T-cell (primary cell): ENCODE results near the gene CCDC175. TPM values are rescaled to one million over a fixed set of nuclear protein-coding genes. Genes with fewer than 3 reads are reported as not detected.

Experiments used
- ATAC-seq, 4 experiments: fragments of 200-7000 bp in 3 of 4; fragments of 150-1000 bp in 1 of 4; cut with Tn5 transposase; replicated peaks in 1 of 4; 1 replicate in 3 of 4; 2 replicates in 1 of 4; pipeline ENCODE4 v1.10.0; 2021; ENCODE audit warnings: moderate library complexity in 3 of 4, mild to moderate bottlenecking in 2 of 4, moderate number of reproducible peaks in 1 of 4
- CTCF ChIA-PET, 2 donors: fragments of 300-600 bp; sonication (Branson Sonifier 250); formaldehyde crosslinking; loops; one replicate each; lab custom pipeline; 2022; ENCODE audit warnings: antibody characterized with exemption in 2 of 2; lab: Charles Lee
- POLR2A ChIA-PET, 2 donors: fragments of 300-600 bp; sonication (Branson Sonifier 250); formaldehyde crosslinking; loops; one replicate each; lab custom pipeline; 2022; ENCODE audit warnings: antibody characterized with exemption in 2 of 2; lab: Charles Lee
- DNase-seq, 35 experiments: peaks; one replicate each; pipeline versions ENCODE4 v3.0.0 to v3.0.0-alpha.2; 2013 to 2023
- H3K27ac ChIP-seq: one replicate; pipeline ENCODE4 v1.5.1; 2013; ENCODE audit warnings: low read length
- H3K27me3 ChIP-seq, 2 experiments: replicated peaks in 1 of 2; 1 replicate in 1 of 2; 2 replicates in 1 of 2; pipeline versions ENCODE4 v1.6.1 to v1.7.0; 2013; ENCODE audit warnings: low read length in 1 of 2, mixed read lengths in 1 of 2; ENCODE audit not compliant: control insufficient read depth in 2 of 2, insufficient read depth in 2 of 2; ENCODE audit errors: extremely low read depth in 1 of 2
- H3K36me3 ChIP-seq, 2 donors: 1 replicate in 1 of 2; 2 replicates in 1 of 2; pipeline versions ENCODE4 v1.6.1 to v1.7.0; 2013; ENCODE audit warnings: low read length in 1 of 2; ENCODE audit not compliant: control insufficient read depth in 2 of 2, insufficient read depth in 1 of 2; ENCODE audit errors: extremely low read depth in 1 of 2
- H3K4me1 ChIP-seq, 2 experiments: 1 replicate in 1 of 2; 2 replicates in 1 of 2; pipeline versions ENCODE4 v1.6.1 to v1.7.0; 2013; ENCODE audit warnings: low read length in 2 of 2, mixed read lengths in 1 of 2; ENCODE audit not compliant: insufficient read depth in 2 of 2, control insufficient read depth in 1 of 2; ENCODE audit errors: extremely low read depth in 1 of 2
- H3K4me3 ChIP-seq, 2 donors: 1 replicate in 1 of 2; 2 replicates in 1 of 2; pipeline versions ENCODE4 v1.5.1 to v1.7.0; 2013; ENCODE audit warnings: mild to moderate bottlenecking in 2 of 2, low read length in 1 of 2, moderate library complexity in 1 of 2; ENCODE audit not compliant: control insufficient read depth in 1 of 2; ENCODE audit errors: extremely low read depth in 1 of 2
- H3K9me3 ChIP-seq: 2 replicates; pipeline ENCODE4 v1.7.0; 2013
- H3K27ac Mint-ChIP-seq, 2 donors: one replicate each; pipeline ENCODE4 v1.8.0; 2020 to 2021; ENCODE audit warnings: mild to moderate bottlenecking in 2 of 2, mixed read lengths in 2 of 2
- H3K27me3 Mint-ChIP-seq, 2 donors: one replicate each; pipeline ENCODE4 v1.8.0; 2021 to 2022; ENCODE audit warnings: mixed read lengths in 2 of 2
- H3K36me3 Mint-ChIP-seq: one replicate; pipeline ENCODE4 v1.8.0; 2021; ENCODE audit warnings: mixed read lengths
- H3K4me1 Mint-ChIP-seq, 3 donors: one replicate each; pipeline ENCODE4 v1.8.0; 2020 to 2022; ENCODE audit warnings: mixed read lengths in 3 of 3, mild to moderate bottlenecking in 1 of 3
- H3K4me3 Mint-ChIP-seq, 3 donors: one replicate each; pipeline ENCODE4 v1.8.0; 2020 to 2022; ENCODE audit warnings: mild to moderate bottlenecking in 3 of 3, mixed read lengths in 3 of 3, moderate library complexity in 3 of 3
- H3K9me3 Mint-ChIP-seq, 3 donors: one replicate each; pipeline ENCODE4 v1.8.0; 2020 to 2022; ENCODE audit warnings: mixed read lengths in 3 of 3
- WGBS: methylation state at CpG from one replicate; pipeline ENCODE4 v1.1.5; 2013; ENCODE audit warnings: missing lambda C conversion rate; ENCODE audit not compliant: insufficient coverage; 5-methylcytosine and 5-hydroxymethylcytosine counted together
- total RNA-seq, 35 experiments: library from RNA in 6 of 35; stranded (reverse) in 6 of 35; fragments of 120-200 nt in 1 of 35; gene quantifications; one replicate each; pipeline versions ENCODE4 v1.2.1 to v1.2.4 and lab custom pipeline; 2013 to 2026

The CCDC175 gene
- total RNA-seq, 5 donors from 2014 or later (not counting 1 experiment from before 2014, with no cell fraction given) = not detected

- no peaks in the 10 kb centered on the region for H3K4me1 Mint-ChIP-seq
- Histone ChIP-seq H3K4me3 (no peak overlapping the region), H3K9me3 (no peaks in the 10 kb centered on the region), H3K36me3 (no peaks in the 10 kb centered on the region), H3K4me1 (no peaks in the 10 kb centered on the region), H3K27ac (no peak overlapping the region), H3K27me3 (peaks cover 0 to 10% of the 10 kb centered on the region in 2 experiments)
- no peak overlapping the region for H3K4me3 Mint-ChIP-seq
- no peak for DNase-seq
- ATAC-seq = no peak
- no CpG with 5 or more reads among the region's 2 CpGs for WGBS
- POLR2A ChIA-PET = no interaction called here
- H3K36me3 Mint-ChIP-seq = no peaks in the 10 kb centered on the region
- H3K27me3 Mint-ChIP-seq = peaks cover 9 to 23% of the 10 kb centered on the region in 2 donors
- H3K9me3 Mint-ChIP-seq = peaks cover 0 to 3% (median 0%) of the 10 kb centered on the region in 3 donors
- CTCF ChIA-PET = no interaction called here
- H3K27ac Mint-ChIP-seq = no peak overlapping the region
These were observed 29.3 kb downstream of the CCDC175 start for GRCh38 chr14:59547310-59547709.

GRCh38 chr14:59543873-59544272, 32.7 kb downstream of the CCDC175 start:
- H3K4me1 ChIP-seq = no peaks in the 10 kb centered on the region
- CTCF ChIA-PET = no interaction called here
- no peak overlapping the region for H3K27ac Mint-ChIP-seq
- no peak overlapping the region for H3K4me3 ChIP-seq
- no peaks in the 10 kb centered on the region for H3K36me3 ChIP-seq
- no peak for DNase-seq
- WGBS = 91% methylated on average over 5 of the region's 7 CpGs
- no peaks in the 10 kb centered on the region for H3K36me3 Mint-ChIP-seq
- ATAC-seq = no peak
- no peak overlapping the region for H3K4me3 Mint-ChIP-seq
- H3K9me3 Mint-ChIP-seq = no peaks in the 10 kb centered on the region
- no peaks in the 10 kb centered on the region for H3K4me1 Mint-ChIP-seq
- peaks cover 0 to 9% of the 10 kb centered on the region in 2 experiments for H3K27me3 ChIP-seq
- no peak overlapping the region for H3K27ac ChIP-seq
- POLR2A ChIA-PET = no interaction called here
- no peaks in the 10 kb centered on the region for H3K9me3 ChIP-seq
- H3K27me3 Mint-ChIP-seq = peaks cover 9 to 24% of the 10 kb centered on the region in 2 donors

- WGBS = no CpG with 5 or more reads among the region's 2 CpGs
These were observed 34.9 kb downstream of the CCDC175 start for GRCh38 chr14:59541731-59542130.

GRCh38 chr14:59540852-59541251, 35.8 kb downstream of the CCDC175 start:
- Mint-ChIP-seq H3K4me1 (no peaks in the 10 kb centered on the region), H3K27ac (no peak overlapping the region), H3K4me3 (no peak overlapping the region), H3K36me3 (no peaks in the 10 kb centered on the region), H3K9me3 (no peaks in the 10 kb centered on the region), H3K27me3 (peaks cover 10 to 15% of the 10 kb centered on the region in 2 donors)
- Histone ChIP-seq H3K27ac (no peak overlapping the region), H3K36me3 (no peaks in the 10 kb centered on the region), H3K9me3 (no peaks in the 10 kb centered on the region), H3K27me3 (peaks cover 0 to 9% of the 10 kb centered on the region in 2 experiments), H3K4me1 (no peaks in the 10 kb centered on the region), H3K4me3 (no peak overlapping the region)
- CTCF ChIA-PET = no interaction called here
- 67% methylated on average over 1 of the region's 1 CpG for WGBS
- DNase-seq = no peak
- no peak for ATAC-seq
- POLR2A ChIA-PET = interaction anchor here in 1 of 2 donors (0.6 to 0.7 kb wide), 2 partner anchors 11 to 106 kb away, joined by 3 to 7 read pairs; no protein-coding TSS in a partner anchor

More at GRCh38 chr14:59541731-59542130, 34.9 kb downstream of the CCDC175 start:
- Histone ChIP-seq H3K4me3 (no peak overlapping the region), H3K27me3 (peaks cover 0 to 9% of the 10 kb centered on the region in 2 experiments), H3K36me3 (no peaks in the 10 kb centered on the region), H3K27ac (no peak overlapping the region), H3K4me1 (no peaks in the 10 kb centered on the region), H3K9me3 (no peaks in the 10 kb centered on the region)
- Mint-ChIP-seq H3K36me3 (no peaks in the 10 kb centered on the region), H3K9me3 (no peaks in the 10 kb centered on the region), H3K27ac (no peak overlapping the region), H3K4me1 (no peaks in the 10 kb centered on the region), H3K4me3 (no peak overlapping the region), H3K27me3 (peaks cover 5 to 15% of the 10 kb centered on the region in 2 donors)
- ChIA-PET CTCF (no interaction called here), POLR2A (no interaction called here)
- DNase-seq (no peak), ATAC-seq (no peak)

GRCh38 chr14:59538936-59539335, 37.7 kb downstream of the CCDC175 start:
- Mint-ChIP-seq H3K4me1 (no peaks in the 10 kb centered on the region), H3K9me3 (no peaks in the 10 kb centered on the region), H3K36me3 (no peaks in the 10 kb centered on the region), H3K27ac (no peak overlapping the region), H3K4me3 (no peak overlapping the region), H3K27me3 (peaks cover 7 to 11% of the 10 kb centered on the region in 2 donors)
- ChIA-PET POLR2A (no interaction called here), CTCF (no interaction called here)
- Histone ChIP-seq H3K27ac (no peak overlapping the region), H3K27me3 (peaks cover 0 to 7% of the 10 kb centered on the region in 2 experiments), H3K4me1 (no peaks in the 10 kb centered on the region), H3K36me3 (no peaks in the 10 kb centered on the region), H3K4me3 (no peak overlapping the region), H3K9me3 (no peaks in the 10 kb centered on the region)
- no peak for ATAC-seq
- WGBS = 60% methylated on average over 1 of the region's 4 CpGs
- no peak for DNase-seq

- ChIA-PET CTCF (no interaction called here), POLR2A (no interaction called here)
- no peaks in the 10 kb centered on the region for H3K36me3 Mint-ChIP-seq
- no peaks in the 10 kb centered on the region for H3K9me3 Mint-ChIP-seq
- H3K27ac ChIP-seq = no peak overlapping the region
- H3K9me3 ChIP-seq = no peaks in the 10 kb centered on the region
- peaks cover 4 to 9% of the 10 kb centered on the region in 2 donors for H3K27me3 Mint-ChIP-seq
- H3K36me3 ChIP-seq = no peaks in the 10 kb centered on the region
- no peak overlapping the region for H3K27ac Mint-ChIP-seq
- H3K4me1 ChIP-seq = no peaks in the 10 kb centered on the region
- no peak overlapping the region for H3K4me3 Mint-ChIP-seq
- H3K4me1 Mint-ChIP-seq = no peaks in the 10 kb centered on the region
- H3K4me3 ChIP-seq = no peak overlapping the region
- WGBS = no CpG with 5 or more reads among the region's 1 CpG
- no peak for DNase-seq
- peaks cover 0 to 7% of the 10 kb centered on the region in 2 experiments for H3K27me3 ChIP-seq
- no peak for ATAC-seq
These were observed 39.1 kb downstream of the CCDC175 start for GRCh38 chr14:59537476-59537875.
